ENCODE data around the gene RYR1.
"Not testable (repeated sequence)": the region's sequence is repeated elsewhere in the genome, so short reads cannot be mapped to it uniquely, and the experiment has no call there.

RYR1 gene

DNA sequence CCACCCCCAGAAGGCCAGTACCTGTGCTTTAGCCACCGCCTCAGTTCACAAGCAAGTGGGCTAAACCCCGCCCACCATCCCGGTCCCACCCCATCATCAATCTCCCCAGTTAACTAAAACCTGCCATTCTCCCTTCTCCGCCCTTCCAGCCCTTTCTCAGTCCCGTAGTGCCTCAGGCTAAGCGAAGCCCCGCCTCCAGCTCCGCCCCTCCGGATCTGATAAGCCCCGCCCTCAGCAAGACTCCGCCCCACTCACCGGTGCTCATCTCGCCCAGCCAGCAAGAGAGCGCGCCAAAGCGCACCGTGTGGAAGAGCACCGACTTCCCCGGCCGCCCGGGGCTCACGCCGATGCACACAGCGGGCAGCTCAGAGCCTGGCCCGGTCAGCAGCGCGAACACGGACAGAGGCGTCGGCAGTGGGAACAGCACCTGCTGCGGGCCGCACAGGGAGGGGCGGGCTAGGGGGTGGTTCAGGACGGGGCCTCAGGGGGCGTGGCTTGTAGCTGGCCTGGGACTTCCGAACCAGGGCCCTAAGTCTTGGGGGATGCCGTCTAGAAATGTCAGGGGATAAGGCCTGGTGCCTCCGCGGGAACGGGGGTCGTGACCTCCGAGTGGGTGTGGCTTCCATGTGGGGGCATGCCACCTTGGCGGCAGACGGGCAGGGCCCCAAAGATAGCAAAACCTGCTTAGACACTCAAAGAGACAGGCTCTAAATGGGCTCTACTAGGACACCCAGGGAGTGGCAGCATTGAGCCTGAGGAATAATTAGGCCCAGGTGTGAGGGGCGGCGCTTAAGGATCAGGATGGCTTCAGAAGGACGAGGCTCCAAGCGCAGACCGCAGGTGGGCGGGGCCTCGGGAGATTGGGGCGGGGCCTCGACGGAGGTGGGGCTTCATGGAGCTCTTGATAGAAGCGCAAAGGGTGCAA is 162.8 kb downstream of the RYR1 start:
- Histone ChIP-seq H3K4me3 (ENCODE audit: extremely low read depth, insufficient read depth, low read length, poor library complexity, severe bottlenecking) (peak overlapping the region; percentile 21), H3K36me3 (ENCODE audit: control insufficient read depth, insufficient read depth, low read length) (no peaks in the 10 kb centered on the region), H3K27ac (ENCODE audit: low read depth, low read length, severe bottlenecking) (no peak overlapping the region), H3K9me3 (ENCODE audit: control insufficient read depth, low read length) (no peaks in the 10 kb centered on the region), H3K4me1 (ENCODE audit: control insufficient read depth, insufficient read depth, low read length, poor library complexity, severe bottlenecking) (no peaks in the 10 kb centered on the region)
- WGBS, 2 experiments (ENCODE audit: insufficient coverage in 2 of 2) = 7 to 9% methylated on average over 31 to 53 of the region's 55 CpGs

GRCh38 chr19:38597075-38597474 is 163.6 kb downstream of the RYR1 start:
- WGBS, 2 experiments (ENCODE audit: insufficient coverage in 2 of 2) = 86 to 97% methylated on average over 6 to 11 of the region's 11 CpGs

GRCh38 chr19:38599722-38600121 is 166.2 kb downstream of the RYR1 start:
- H3K27ac ChIP-seq (ENCODE audit: low read depth, low read length, severe bottlenecking) = no peak overlapping the region
- no peaks in the 10 kb centered on the region for H3K4me1 ChIP-seq (ENCODE audit: control insufficient read depth, insufficient read depth, low read length, poor library complexity, severe bottlenecking)
- no peaks in the 10 kb centered on the region for H3K36me3 ChIP-seq (ENCODE audit: control insufficient read depth, insufficient read depth, low read length)
- no peaks in the 10 kb centered on the region for H3K9me3 ChIP-seq (ENCODE audit: control insufficient read depth, low read length)
- 83 to 91% methylated on average over 7 to 11 of the region's 11 CpGs for WGBS, 2 experiments (ENCODE audit: insufficient coverage in 2 of 2)
- no peak overlapping the region for H3K4me3 ChIP-seq (ENCODE audit: extremely low read depth, insufficient read depth, low read length, poor library complexity, severe bottlenecking)

More at GRCh38 chr19:38597075-38597474, 163.6 kb downstream of the RYR1 start:
- H3K9me3 ChIP-seq (ENCODE audit: control insufficient read depth, low read length) = no peaks in the 10 kb centered on the region
- no peaks in the 10 kb centered on the region for H3K36me3 ChIP-seq (ENCODE audit: control insufficient read depth, insufficient read depth, low read length)
- H3K27ac ChIP-seq (ENCODE audit: low read depth, low read length, severe bottlenecking) = no peak overlapping the region
- no peak overlapping the region for H3K4me3 ChIP-seq (ENCODE audit: extremely low read depth, insufficient read depth, low read length, poor library complexity, severe bottlenecking)
- no peaks in the 10 kb centered on the region for H3K4me1 ChIP-seq (ENCODE audit: control insufficient read depth, insufficient read depth, low read length, poor library complexity, severe bottlenecking)

- not testable (repeated sequence) for H3K4me3 ChIP-seq (ENCODE audit: extremely low read depth, insufficient read depth, low read length, poor library complexity, severe bottlenecking); H3K9me3 ChIP-seq (ENCODE audit: control insufficient read depth, low read length); H3K4me1 ChIP-seq (ENCODE audit: control insufficient read depth, insufficient read depth, low read length, poor library complexity, severe bottlenecking); H3K27ac ChIP-seq (ENCODE audit: low read depth, low read length, severe bottlenecking); H3K36me3 ChIP-seq (ENCODE audit: control insufficient read depth, insufficient read depth, low read length)
- 88 to 100% methylated on average over 2 of the region's 5 CpGs for WGBS, 2 experiments (ENCODE audit: insufficient coverage in 2 of 2)
Observed at GRCh38 chr19:38602856-38603255, 169.4 kb downstream of the RYR1 start.

DNA sequence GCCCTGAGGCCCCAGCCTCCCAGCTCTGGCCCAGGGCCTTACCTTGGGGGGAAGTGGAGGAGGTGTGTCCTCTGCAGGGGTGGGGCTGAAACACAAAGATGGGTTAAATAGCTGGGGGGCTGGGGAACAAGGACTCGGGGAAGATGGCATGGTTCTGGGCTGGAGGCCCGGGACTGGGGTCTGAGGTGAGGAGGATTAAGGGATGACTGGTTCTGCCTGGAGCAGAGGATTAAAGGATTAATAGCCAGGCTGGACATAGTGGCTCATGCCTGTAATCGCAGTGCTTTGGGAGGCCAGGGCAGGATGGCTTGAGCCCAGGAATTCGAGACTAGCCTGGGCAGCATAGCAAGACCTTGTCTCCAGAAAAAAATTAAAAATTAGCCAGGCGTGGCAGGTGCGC is 172.6 kb downstream of the RYR1 start:
- H3K4me1 ChIP-seq (ENCODE audit: control insufficient read depth, insufficient read depth, low read length, poor library complexity, severe bottlenecking) = no peaks in the 10 kb centered on the region
- no peak overlapping the region for H3K27ac ChIP-seq (ENCODE audit: low read depth, low read length, severe bottlenecking)
- H3K9me3 ChIP-seq (ENCODE audit: control insufficient read depth, low read length) = no peaks in the 10 kb centered on the region
- H3K36me3 ChIP-seq (ENCODE audit: control insufficient read depth, insufficient read depth, low read length) = no peaks in the 10 kb centered on the region
- H3K4me3 ChIP-seq (ENCODE audit: extremely low read depth, insufficient read depth, low read length, poor library complexity, severe bottlenecking) = no peak overlapping the region
- 84 to 92% methylated on average over 6 of the region's 6 CpGs for WGBS, 2 experiments (ENCODE audit: insufficient coverage in 2 of 2)

DNA sequence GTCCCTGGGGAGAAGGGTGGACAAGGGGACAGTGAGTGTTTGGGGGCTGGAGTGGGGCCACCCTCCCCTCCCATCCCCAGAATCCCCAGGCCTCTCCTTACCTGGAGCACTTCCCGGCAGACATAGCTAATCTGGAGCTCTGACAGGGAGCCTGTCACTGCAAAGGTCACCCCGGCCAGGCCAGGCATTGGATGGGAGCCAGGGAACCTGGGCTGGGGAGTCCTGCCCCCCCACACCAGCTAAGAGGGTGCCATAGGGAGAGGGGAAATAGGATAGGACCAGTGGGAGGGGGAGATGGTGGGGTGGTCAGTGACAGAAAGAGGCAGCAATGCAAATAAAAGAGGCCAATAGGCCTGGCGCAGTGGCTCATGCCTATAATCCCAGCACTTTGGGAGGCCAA is 180.8 kb downstream of the RYR1 start:
- Histone ChIP-seq H3K4me3 (ENCODE audit: extremely low read depth, insufficient read depth, low read length, poor library complexity, severe bottlenecking) (no peak overlapping the region), H3K27ac (ENCODE audit: low read depth, low read length, severe bottlenecking) (no peak overlapping the region), H3K36me3 (ENCODE audit: control insufficient read depth, insufficient read depth, low read length) (no peaks in the 10 kb centered on the region), H3K4me1 (ENCODE audit: control insufficient read depth, insufficient read depth, low read length, poor library complexity, severe bottlenecking) (peaks cover 7% of the 10 kb centered on the region), H3K9me3 (ENCODE audit: control insufficient read depth, low read length) (no peaks in the 10 kb centered on the region)
- WGBS, 2 experiments (ENCODE audit: insufficient coverage in 2 of 2) = 100% methylated on average over 1 of the region's 3 CpGs; no CpG with 5 or more reads in 1 of the 2 experiments

DNA sequence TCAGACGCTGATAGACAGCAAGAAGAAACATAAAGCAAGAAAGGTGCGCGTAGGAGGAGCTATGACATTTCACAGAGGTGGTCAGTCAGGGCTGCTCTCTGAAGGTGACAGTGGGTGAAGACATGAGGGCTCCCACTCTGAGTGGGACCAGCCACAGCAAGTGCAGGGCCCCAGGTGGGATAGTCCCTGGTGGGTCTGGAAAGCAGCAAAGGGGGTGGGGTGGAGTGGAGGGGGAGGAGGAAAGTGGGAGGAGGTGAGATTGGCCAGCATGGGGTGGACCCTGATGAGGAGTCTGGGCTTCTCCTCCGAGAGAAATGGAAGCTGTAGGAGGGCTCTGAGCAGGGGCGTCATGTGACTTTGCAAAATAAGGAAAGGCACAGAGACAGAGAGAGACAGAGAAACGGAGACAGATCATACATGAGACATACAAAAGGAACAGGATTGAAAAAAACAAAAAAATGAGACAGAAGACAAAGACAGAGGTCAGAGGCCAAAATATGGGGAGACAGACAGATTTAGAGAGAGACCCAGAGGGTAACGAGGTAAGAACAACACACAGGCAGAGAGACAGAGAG is 181.6 kb downstream of the RYR1 start:
- H3K4me3 ChIP-seq (ENCODE audit: extremely low read depth, insufficient read depth, low read length, poor library complexity, severe bottlenecking) = no peak overlapping the region
- H3K4me1 ChIP-seq (ENCODE audit: control insufficient read depth, insufficient read depth, low read length, poor library complexity, severe bottlenecking) = peaks cover 7% of the 10 kb centered on the region
- H3K27ac ChIP-seq (ENCODE audit: low read depth, low read length, severe bottlenecking) = no peak overlapping the region
- no peaks in the 10 kb centered on the region for H3K36me3 ChIP-seq (ENCODE audit: control insufficient read depth, insufficient read depth, low read length)
- WGBS, 2 experiments (ENCODE audit: insufficient coverage in 2 of 2) = 76 to 81% methylated on average over 7 of the region's 7 CpGs
- no peaks in the 10 kb centered on the region for H3K9me3 ChIP-seq (ENCODE audit: control insufficient read depth, low read length)

DNA sequence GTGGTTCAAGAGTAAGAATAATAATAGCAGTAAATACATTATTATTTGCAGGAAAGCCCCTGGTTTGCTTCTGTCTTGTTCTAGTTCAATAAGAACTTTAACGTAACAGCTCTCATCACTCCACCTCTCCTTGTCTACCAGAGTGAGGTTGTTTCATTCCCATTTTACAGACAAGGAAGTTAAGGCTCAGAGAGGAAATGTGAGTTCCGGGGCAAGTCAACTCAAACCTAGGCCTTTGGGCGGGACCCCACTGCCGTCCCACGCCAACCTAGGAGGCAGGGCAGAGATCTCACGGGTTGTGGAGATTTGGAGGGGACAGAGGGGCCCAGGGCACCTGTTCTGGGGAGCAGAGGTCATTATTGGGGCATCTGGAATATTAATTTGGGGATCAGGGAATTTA is 182.8 kb downstream of the RYR1 start:
- Histone ChIP-seq H3K9me3 (ENCODE audit: control insufficient read depth, low read length) (no peaks in the 10 kb centered on the region), H3K27ac (ENCODE audit: low read depth, low read length, severe bottlenecking) (no peak overlapping the region), H3K36me3 (ENCODE audit: control insufficient read depth, insufficient read depth, low read length) (peaks cover 11% of the 10 kb centered on the region), H3K4me3 (ENCODE audit: extremely low read depth, insufficient read depth, low read length, poor library complexity, severe bottlenecking) (no peak overlapping the region), H3K4me1 (ENCODE audit: control insufficient read depth, insufficient read depth, low read length, poor library complexity, severe bottlenecking) (peaks cover 7% of the 10 kb centered on the region)
- 95% methylated on average over 5 of the region's 6 CpGs; no CpG with 5 or more reads in 1 of the 2 experiments for WGBS, 2 experiments (ENCODE audit: insufficient coverage in 2 of 2)

DNA sequence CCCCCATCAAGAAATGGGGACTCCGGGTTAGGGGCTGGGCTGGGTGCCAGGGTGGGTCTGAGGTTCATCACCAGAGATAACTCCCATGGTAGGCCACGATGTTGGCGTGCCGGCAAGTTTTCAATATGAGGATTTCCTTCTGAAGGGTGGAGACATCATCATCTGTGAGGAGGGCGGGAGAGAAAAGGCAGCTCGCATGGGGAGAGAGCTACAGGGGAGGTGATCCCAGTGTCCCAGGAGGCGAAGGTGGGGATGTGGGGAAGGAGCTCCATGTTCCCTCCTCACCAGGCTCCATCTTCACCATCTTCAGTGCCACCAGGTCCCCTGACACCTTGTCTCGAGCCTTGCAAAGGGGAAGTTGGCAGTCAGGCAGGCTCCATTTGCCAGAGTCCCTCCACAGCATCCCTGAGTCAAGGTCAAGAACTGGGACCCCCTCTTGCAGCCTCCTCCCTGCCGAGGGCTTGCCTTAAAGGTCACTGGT is 183.8 kb downstream of the RYR1 start:
- Histone ChIP-seq H3K27ac (ENCODE audit: low read depth, low read length, severe bottlenecking) (no peak overlapping the region), H3K4me1 (ENCODE audit: control insufficient read depth, insufficient read depth, low read length, poor library complexity, severe bottlenecking) (peaks cover 7% of the 10 kb centered on the region), H3K36me3 (ENCODE audit: control insufficient read depth, insufficient read depth, low read length) (peaks cover 22% of the 10 kb centered on the region), H3K4me3 (ENCODE audit: extremely low read depth, insufficient read depth, low read length, poor library complexity, severe bottlenecking) (no peak overlapping the region), H3K9me3 (ENCODE audit: control insufficient read depth, low read length) (no peaks in the 10 kb centered on the region)
- 99 to 100% methylated on average over 3 to 6 of the region's 9 CpGs for WGBS, 2 experiments (ENCODE audit: insufficient coverage in 2 of 2)

DNA sequence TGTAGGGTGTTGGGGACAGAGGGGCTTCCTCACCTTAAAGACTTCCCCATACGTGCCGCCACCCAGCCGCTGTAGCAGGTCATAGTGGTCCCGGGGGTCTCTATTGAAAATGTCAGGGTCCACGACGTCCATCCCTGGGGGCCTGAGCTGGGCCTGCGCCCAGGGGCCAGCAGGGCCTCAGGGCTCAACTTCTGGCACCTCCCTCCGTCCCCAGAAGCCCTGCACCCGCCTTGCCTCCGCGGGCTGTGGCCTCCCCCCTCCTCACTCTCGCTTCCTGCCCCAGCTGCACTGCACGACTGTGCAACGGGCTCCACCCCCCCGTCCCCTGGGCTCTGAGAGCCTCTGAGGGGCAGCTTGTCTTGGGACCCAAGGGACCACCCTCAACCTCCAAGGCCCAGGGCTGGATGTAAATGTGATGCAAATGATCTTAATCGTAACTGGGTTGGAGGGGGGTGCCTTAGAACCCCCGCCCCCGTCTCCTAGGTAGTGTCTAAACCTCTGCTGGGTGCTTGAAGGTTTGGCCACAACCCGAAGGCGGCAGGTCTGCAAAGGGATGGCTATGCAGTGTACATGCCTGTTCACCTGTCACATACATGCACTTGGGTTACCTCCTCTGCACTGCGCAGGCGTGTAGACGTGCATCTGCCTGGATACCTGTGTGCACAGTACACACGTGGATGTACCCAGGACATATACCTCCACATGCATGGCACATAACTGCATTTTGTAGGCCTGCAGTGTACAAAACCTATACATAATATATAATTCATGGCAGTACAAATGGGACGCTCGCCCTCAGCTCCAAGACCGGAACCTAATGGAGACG is 184.5 kb downstream of the RYR1 start, which contains the start of gene MAP4K1:
TSS of gene MAP4K1 (minus strand) at position 190 of the 826 bp plus-strand sequence. CDS start at position 132, 58 bp downstream.
- Histone ChIP-seq H3K36me3 (ENCODE audit: control insufficient read depth, insufficient read depth, low read length) (peaks cover 28% of the 10 kb centered on the region), H3K4me1 (ENCODE audit: control insufficient read depth, insufficient read depth, low read length, poor library complexity, severe bottlenecking) (peaks cover 7% of the 10 kb centered on the region), H3K4me3 (ENCODE audit: extremely low read depth, insufficient read depth, low read length, poor library complexity, severe bottlenecking) (peak within 1 kb of the TSS; percentile 96), H3K9me3 (ENCODE audit: control insufficient read depth, low read length) (no peaks in the 10 kb centered on the region), H3K27ac (ENCODE audit: low read depth, low read length, severe bottlenecking) (peak within 1 kb of the TSS; percentile 50)
- WGBS, 2 experiments (ENCODE audit: insufficient coverage in 2 of 2) = 82 to 84% methylated on average over 23 to 24 of the region's 28 CpGs

All from mesodermal cell (in vitro differentiated cells).